Left colon (tissue), 2 donors: Measurements from ENCODE around the gene BTBD8. TPM values are rescaled to one million over a fixed set of nuclear protein-coding genes. Genes with fewer than 3 reads are reported as not detected.
"Not testable (repeated sequence)": the region's sequence is repeated elsewhere in the genome, so short reads cannot be mapped to it uniquely, and the experiment has no call there.

Experiments used
- ATAC-seq: fragments of 200-7000 bp; cut with Tn5 transposase; one replicate; pipeline ENCODE4 v1.9.1; 2020; ENCODE audit warnings: mild to moderate bottlenecking, moderate library complexity
- DNase-seq, 2 donors: peaks; one replicate each; pipeline ENCODE4 v3.0.0-alpha.2; 2020
- intact Hi-C, 2 donors: fragments of 100-400 bp; cut with DNase I in 1 of 2; cut with micrococcal nuclease in 1 of 2; formaldehyde crosslinking; loops; one replicate each; pipeline versions ENCODE4 v1.11.2 to v1.14.0; 2022; cut with DNase I, micrococcal nuclease
- long read RNA-seq: library from polyadenylated mRNA; unstranded; transcript quantifications from one replicate; pipeline ENCODE4 v2.0.0, GENCODE V29; 2021
- total RNA-seq, 2 donors: library from RNA; stranded (reverse); fragmentation: NEBNext Ultra II Directional; extraction: Animal tissue kit (Norgen Biotek cat#: 25700); gene quantifications; one replicate each; pipeline ENCODE4 v1.2.1, GENCODE V29; 2021
- donor health status: DM: no; HTN: no; CAD: no.
- donor health status: DM: yes; HTN: yes; CAD: no.

The BTBD8 gene
- 1 to 10 TPM; 2.8 to 5.3 TPM for total RNA-seq
- long read RNA-seq, partial matches to known transcripts = 0 of 1 reads
- long read RNA-seq, other reads (novel, unspliced or antisense) = 1 of 1 reads

- ATAC-seq = peak; percentile 95
- intact Hi-C loops = no loop called here
- DNase-seq = peak; percentile 81 to 83
These were observed at the start of gene BTBD8 for GRCh38 chr1:92080128-92080985. Gene BTBD8, plus strand, starts transcription at chr1:92080345. Its CDS starts 227 bp downstream, at chr1:92080572.

- ATAC-seq (peak; percentile 48), DNase-seq (no peak)
- intact Hi-C loops = no loop called here
These were observed 49.5 kb upstream of the BTBD8 start for GRCh38 chr1:92030656-92031107.

GRCh38 chr1:92031281-92032110 is 48.6 kb upstream of the BTBD8 start:
- DNase-seq (no peak), ATAC-seq (no peak)
- intact Hi-C loops = no loop called here

GRCh38 chr1:92037400-92037799 is 42.7 kb upstream of the BTBD8 start:
- DNase-seq (no peak), ATAC-seq (no peak)
- intact Hi-C loops = no loop called here

GRCh38 chr1:92038695-92039346 is 41.3 kb upstream of the BTBD8 start:
- DNase-seq (no peak), ATAC-seq (no peak)
- intact Hi-C loops = no loop called here

DNA sequence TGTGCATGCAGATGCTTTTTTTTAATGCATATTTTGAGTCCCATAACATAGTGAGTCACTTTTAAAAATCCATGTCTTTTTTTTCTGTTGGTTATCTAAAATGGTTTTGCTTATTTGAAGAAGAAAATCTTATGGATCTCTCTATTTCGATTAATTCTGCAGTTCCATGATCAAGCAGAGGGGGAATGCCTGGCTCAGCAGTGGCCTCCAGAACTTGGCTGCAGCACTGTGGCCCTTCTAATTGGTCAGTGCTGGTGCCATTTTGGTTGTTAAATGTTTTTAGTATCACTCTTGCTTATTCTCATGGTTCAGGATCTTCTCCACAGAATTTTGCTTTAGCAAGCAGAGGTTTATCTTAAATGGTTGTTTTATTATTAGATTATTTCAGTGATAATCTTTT is 39.2 kb upstream of the BTBD8 start:
- DNase-seq = no peak
- intact Hi-C loops = no loop called here
- no peak for ATAC-seq

GRCh38 chr1:92043621-92044020 is 36.5 kb upstream of the BTBD8 start:
- DNase-seq = no peak
- ATAC-seq = no peak
- intact Hi-C loops = no loop called here

- DNase-seq = no peak
- no peak for ATAC-seq
- intact Hi-C loops = no loop called here
These were observed 34.2 kb upstream of the BTBD8 start for GRCh38 chr1:92045766-92046495.

GRCh38 chr1:92051948-92052347 is 28.2 kb upstream of the BTBD8 start:
- no peak for ATAC-seq

GRCh38 chr1:92065042-92065441 is 15.1 kb upstream of the BTBD8 start:
- no peak for ATAC-seq
- no peak for DNase-seq
- intact Hi-C loops = no loop called here

More at GRCh38 chr1:92051948-92052347, 28.2 kb upstream of the BTBD8 start:
- no peak for DNase-seq
- intact Hi-C loops = no loop called here

DNA sequence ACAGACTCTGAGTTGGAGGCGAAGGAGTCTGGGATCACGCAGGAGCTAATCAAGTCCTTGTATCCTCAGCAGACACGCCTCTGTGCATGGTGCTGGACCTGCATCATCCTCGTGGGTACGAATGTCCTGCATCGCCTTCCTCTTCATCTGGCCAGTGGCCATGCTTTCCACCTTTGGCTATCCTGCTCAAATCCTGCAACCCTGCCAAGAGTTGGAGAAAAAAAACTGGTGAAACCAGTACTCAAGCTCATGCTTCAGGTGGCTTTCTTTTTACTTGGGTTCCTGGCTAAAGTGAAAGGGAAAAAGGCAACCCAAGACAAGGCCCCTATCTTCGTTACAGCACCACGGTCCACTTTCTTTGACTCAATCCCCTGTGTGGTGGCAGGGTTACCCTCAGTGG is 13.8 kb upstream of the BTBD8 start:
- ATAC-seq (no peak), DNase-seq (no peak)
- intact Hi-C loops = no loop called here

GRCh38 chr1:92070892-92071291 is 9.3 kb upstream of the BTBD8 start:
- ATAC-seq (no peak), DNase-seq (no peak)
- intact Hi-C loops = no loop called here

- DNase-seq, intact Hi-C loops, ATAC-seq: not testable (repeated sequence)
These were observed 5.7 kb upstream of the BTBD8 start for GRCh38 chr1:92074446-92074845.

DNA sequence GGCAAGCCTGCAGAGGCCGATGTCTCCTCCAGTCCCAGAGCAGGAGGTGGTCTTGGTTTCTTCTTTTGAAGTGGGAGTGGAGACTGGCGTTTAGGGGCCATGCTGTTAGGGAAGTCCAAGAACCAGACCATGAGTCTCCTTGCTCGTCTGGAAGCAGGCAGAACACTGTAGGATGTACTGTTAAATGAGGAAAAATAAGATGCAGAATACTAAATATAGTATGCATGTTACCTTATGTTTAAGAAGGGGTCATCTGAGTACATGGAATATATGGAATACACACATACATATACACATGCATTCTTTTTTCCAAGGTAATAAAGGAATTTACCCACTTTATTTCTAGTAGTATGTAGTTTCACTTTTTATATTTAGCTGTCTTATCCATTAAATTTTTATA is 4.8 kb upstream of the BTBD8 start, which contains the start of gene SETSIP:
TSS of gene SETSIP (minus strand) at position 101 of the 400 bp plus-strand sequence. CDS start at position 101, 0 bp downstream.
- ATAC-seq (no peak), DNase-seq (no peak)
- intact Hi-C loops = no loop called here

DNA sequence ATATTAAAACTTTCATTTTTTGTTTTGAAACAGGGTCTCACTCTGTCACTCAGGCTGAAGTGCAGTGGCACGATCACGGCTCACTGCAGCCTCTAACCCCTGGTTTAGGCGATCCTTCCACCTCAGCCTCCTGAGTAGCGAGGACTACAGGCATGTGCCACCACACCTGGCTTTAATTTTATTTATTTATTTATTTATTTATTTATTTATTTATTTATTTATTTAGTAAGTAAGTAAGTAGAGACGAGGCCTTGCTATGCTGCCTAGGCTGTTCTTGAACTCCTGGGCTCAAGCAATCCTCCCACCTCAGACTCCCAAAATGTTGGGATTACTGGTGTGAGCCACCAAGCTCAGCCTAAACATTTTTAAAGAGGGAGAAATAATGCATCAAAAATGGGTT is 3.8 kb upstream of the BTBD8 start:
- ATAC-seq = no peak
- intact Hi-C loops = no loop called here
- DNase-seq = no peak

GRCh38 chr1:92078077-92078476 is 2.1 kb upstream of the BTBD8 start:
- DNase-seq, ATAC-seq, intact Hi-C loops: not testable (repeated sequence)

DNA sequence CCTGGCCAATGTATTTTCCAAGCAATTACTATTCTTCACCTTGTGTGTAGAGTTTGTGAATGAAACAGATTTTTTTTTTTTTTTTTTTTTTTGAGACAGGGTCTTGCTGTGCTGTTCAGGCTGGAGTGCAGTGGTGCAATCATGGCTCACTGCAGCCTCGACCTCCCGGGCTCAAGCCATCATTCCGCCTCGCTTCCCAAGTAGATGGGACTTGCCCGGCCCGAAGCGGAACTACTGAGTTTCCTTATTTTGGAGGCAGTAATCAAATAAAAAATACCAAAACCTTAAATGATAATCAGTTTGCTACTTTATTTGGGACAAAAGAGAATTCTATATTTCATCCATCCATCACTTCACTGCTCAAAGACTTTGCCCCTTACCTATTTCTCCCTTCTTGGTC is 704 bp upstream of the BTBD8 start:
- DNase-seq (peak in 1 of 2 donors; percentile 9), ATAC-seq (no peak)
- intact Hi-C loops = no loop called here

- intact Hi-C loops = no loop called here
- DNase-seq (no peak), ATAC-seq (no peak)
These were observed 886 bp downstream of the BTBD8 start for GRCh38 chr1:92081031-92081430.
